Measurements from ENCODE around the gene SLC13A3.

The SLC13A3 gene

GRCh38 chr20:46543033-46543432 lies 108.2 kb downstream of the SLC13A3 start:
- no peak for DNase-seq (ENCODE audit: low read depth in 1 of 2, low spot score in 1 of 2)

GRCh38 chr20:46541229-46541935 lies 109.9 kb downstream of the SLC13A3 start:
- DNase-seq (ENCODE audit: low read depth in 1 of 2, low spot score in 1 of 2) = no peak

- no peak for DNase-seq (ENCODE audit: low read depth in 1 of 2, low spot score in 1 of 2)
Measured at GRCh38 chr20:46539113-46539512, 112.1 kb downstream of the SLC13A3 start.

- DNase-seq (ENCODE audit: low read depth in 1 of 2, low spot score in 1 of 2) = no peak
Measured at GRCh38 chr20:46530640-46531039, 120.6 kb downstream of the SLC13A3 start.

- DNase-seq (ENCODE audit: low read depth in 1 of 2, low spot score in 1 of 2) = no peak
Measured at GRCh38 chr20:46523696-46524328, 127.4 kb downstream of the SLC13A3 start.

GRCh38 chr20:46523108-46523507 lies 128.2 kb downstream of the SLC13A3 start:
- no peak for DNase-seq (ENCODE audit: low read depth in 1 of 2, low spot score in 1 of 2)

GRCh38 chr20:46520976-46521579 lies 130.2 kb downstream of the SLC13A3 start:
- peak in 1 of 2 donors; percentile 14 for DNase-seq (ENCODE audit: low read depth in 1 of 2, low spot score in 1 of 2)

- no peak for DNase-seq (ENCODE audit: low read depth in 1 of 2, low spot score in 1 of 2)
Measured at GRCh38 chr20:46520540-46520939, 130.7 kb downstream of the SLC13A3 start.

GRCh38 chr20:46519471-46520068 lies 131.7 kb downstream of the SLC13A3 start:
- no peak for DNase-seq (ENCODE audit: low read depth in 1 of 2, low spot score in 1 of 2)

- DNase-seq (ENCODE audit: low read depth in 1 of 2, low spot score in 1 of 2) = no peak
Measured at GRCh38 chr20:46512943-46513844, 138.1 kb downstream of the SLC13A3 start, which contains the start of gene ZNF334. Gene ZNF334 (minus strand): TSS chr20:46513559. CDS start chr20:46512102, 1,457 bp downstream.

- DNase-seq (ENCODE audit: low read depth in 1 of 2, low spot score in 1 of 2) = no peak
Measured at GRCh38 chr20:46509523-46509922, 141.7 kb downstream of the SLC13A3 start.

Data from activated T-helper 1 cell treated with anti-CD3 and anti-CD28 coated beads, Interleukin-2, amount 50 U/mL, for 16 hours (primary cell).